A673 (cell line): ENCODE data around the gene ZNF160. TPM values are rescaled to one million over a fixed set of nuclear protein-coding genes. Genes with fewer than 3 reads are reported as not detected.
A peak's percentile ranks its signal among the peaks of the same experiment; 100 is the strongest.

Source experiments
- BruUV-seq: library from RNA; stranded (reverse); fragments of 400-500 nt; replicated peaks from 2 replicates; lab custom pipeline; 2021; lab: Mats Ljungman, UMichigan
- CTCF ChIA-PET: fragments of 300-600 bp; sonication (Branson Sonifier 250); formaldehyde crosslinking; loops from one replicate; lab custom pipeline; 2022; ENCODE audit warnings: antibody characterized with exemption; lab: Charles Lee
- POLR2A ChIA-PET: fragments of 300-600 bp; sonication (Branson Sonifier 250); formaldehyde crosslinking; loops from one replicate; lab custom pipeline; 2022; ENCODE audit warnings: antibody characterized with exemption; ENCODE audit not compliant: low non-redundant PET; lab: Charles Lee
- DNase-seq: peaks from one replicate; pipeline ENCODE4 v3.0.0-alpha.2; 2015; ENCODE audit warnings: low spot score
- H3K27ac ChIP-seq: fragments of 200-600 bp; sonication (generic); 2 replicates; pipeline ENCODE4 v1.5.1; 2016; ENCODE audit warnings: mixed run types, low read depth, mild to moderate bottlenecking, mixed read lengths, antibody characterized with exemption, low read length; ENCODE audit not compliant: poor library complexity, severe bottlenecking
- H3K27me3 ChIP-seq: fragments of 200-600 bp; sonication (generic); replicated peaks from 2 replicates; pipeline ENCODE4 v1.6.1; 2017; ENCODE audit warnings: mixed run types, low read depth, mild to moderate bottlenecking, mixed read lengths, antibody characterized with exemption, low read length; ENCODE audit not compliant: insufficient read depth, poor library complexity
- H3K36me3 ChIP-seq: fragments of 200-600 bp; sonication (generic); 2 replicates; pipeline ENCODE4 v1.6.1; 2016; ENCODE audit warnings: mixed run types, mild to moderate bottlenecking, mixed read lengths, antibody characterized with exemption, low read length; ENCODE audit not compliant: insufficient read depth, poor library complexity, severe bottlenecking
- H3K4me1 ChIP-seq: fragments of 200-600 bp; sonication (generic); 2 replicates; pipeline ENCODE4 v1.6.1; 2017; ENCODE audit warnings: mixed run types, mild to moderate bottlenecking, mixed read lengths, antibody characterized with exemption, low read length; ENCODE audit not compliant: insufficient read depth, poor library complexity, severe bottlenecking
- H3K4me3 ChIP-seq: fragments of 200-600 bp; sonication (generic); 2 replicates; pipeline ENCODE4 v1.5.1; 2016; ENCODE audit warnings: low read depth, mixed run types, mild to moderate bottlenecking, mixed read lengths, low read length; ENCODE audit not compliant: poor library complexity, severe bottlenecking
- H3K9me3 ChIP-seq: fragments of 200-600 bp; sonication (generic); 2 replicates; pipeline ENCODE4 v1.6.1; 2016; ENCODE audit warnings: mixed run types, low read depth, mild to moderate bottlenecking, mixed read lengths, antibody characterized with exemption, low read length; ENCODE audit not compliant: poor library complexity, severe bottlenecking
- EZH2 ChIP-seq: fragments of 200-600 bp; sonication (generic); IDR thresholded peaks from 2 replicates; pipeline ENCODE4 v1.6.1; 2017; ENCODE audit warnings: borderline replicate concordance, low read depth, mild to moderate bottlenecking, mixed read lengths, antibody characterized with exemption, low read length; ENCODE audit not compliant: poor library complexity, severe bottlenecking
- intact Hi-C: fragments of 100-400 bp; cut with micrococcal nuclease; formaldehyde crosslinking; loops from one replicate; pipeline ENCODE4 v1.10.0; 2022; ENCODE audit not compliant: unreplicated experiment
- total RNA-seq: library from RNA; stranded (reverse); gene quantifications from 2 replicates; pipeline ENCODE4 v1.2.3, GENCODE V29; 2021
- TF ChIP-seq, protein P1 (sequence below): fragments of 300-800, 200-600 bp; sonication (generic); conservative IDR thresholded peaks from 2 replicates; pipeline ENCODE4 v1.5.1; 2017; ENCODE audit warnings: low read depth, mild to moderate bottlenecking, antibody characterized with exemption, low read length, moderate library complexity, mixed read lengths

The ZNF160 gene
- total RNA-seq, 1 experiment from 2014 or later = 17.4 TPM

DNA sequence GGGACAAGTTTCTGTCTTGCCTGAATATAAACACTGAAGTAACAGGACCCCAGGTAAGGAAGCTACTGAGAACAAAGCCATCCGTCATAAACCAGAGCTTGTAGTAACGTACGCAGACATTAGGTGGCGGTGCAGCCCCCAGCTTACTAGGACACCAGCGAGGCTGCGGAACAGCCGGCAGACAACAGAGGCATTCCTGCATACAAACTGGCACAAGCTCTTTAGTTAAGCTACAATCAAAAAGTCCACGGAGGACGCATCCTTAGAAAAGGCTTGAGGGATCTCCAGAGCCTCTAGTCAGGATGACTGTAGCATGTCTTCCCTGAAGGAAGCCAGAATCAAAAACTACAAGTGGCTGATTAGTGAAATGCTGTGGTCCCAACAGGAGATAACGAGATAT is 26.2 kb downstream of the ZNF160 start:
- Histone ChIP-seq H3K4me3 (no peak overlapping the region), H3K9me3 (peaks cover 19% of the 10 kb centered on the region), H3K4me1 (no peaks in the 10 kb centered on the region), H3K27ac (no peak overlapping the region), H3K27me3 (no peaks in the 10 kb centered on the region), H3K36me3 (peaks cover 36% of the 10 kb centered on the region)
- intact Hi-C loops = no loop called here
- ChIA-PET POLR2A (no interaction called here), CTCF (no interaction called here)
- TF ChIP-seq, protein P1, sequence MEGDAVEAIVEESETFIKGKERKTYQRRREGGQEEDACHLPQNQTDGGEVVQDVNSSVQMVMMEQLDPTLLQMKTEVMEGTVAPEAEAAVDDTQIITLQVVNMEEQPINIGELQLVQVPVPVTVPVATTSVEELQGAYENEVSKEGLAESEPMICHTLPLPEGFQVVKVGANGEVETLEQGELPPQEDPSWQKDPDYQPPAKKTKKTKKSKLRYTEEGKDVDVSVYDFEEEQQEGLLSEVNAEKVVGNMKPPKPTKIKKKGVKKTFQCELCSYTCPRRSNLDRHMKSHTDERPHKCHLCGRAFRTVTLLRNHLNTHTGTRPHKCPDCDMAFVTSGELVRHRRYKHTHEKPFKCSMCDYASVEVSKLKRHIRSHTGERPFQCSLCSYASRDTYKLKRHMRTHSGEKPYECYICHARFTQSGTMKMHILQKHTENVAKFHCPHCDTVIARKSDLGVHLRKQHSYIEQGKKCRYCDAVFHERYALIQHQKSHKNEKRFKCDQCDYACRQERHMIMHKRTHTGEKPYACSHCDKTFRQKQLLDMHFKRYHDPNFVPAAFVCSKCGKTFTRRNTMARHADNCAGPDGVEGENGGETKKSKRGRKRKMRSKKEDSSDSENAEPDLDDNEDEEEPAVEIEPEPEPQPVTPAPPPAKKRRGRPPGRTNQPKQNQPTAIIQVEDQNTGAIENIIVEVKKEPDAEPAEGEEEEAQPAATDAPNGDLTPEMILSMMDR = peak; percentile 53
- no peak for TF ChIP-seq EZH2
- peak; percentile 41 for DNase-seq
- BruUV-seq = no TSS peak

GRCh38 chr19:53068834-53069233 is 34.4 kb downstream of the ZNF160 start:
- no peak for TF ChIP-seq EZH2
- TF ChIP-seq, protein P1 = no peak
- peaks cover 63% of the 10 kb centered on the region for H3K36me3 ChIP-seq
- no peak overlapping the region for H3K27ac ChIP-seq
- H3K4me1 ChIP-seq = no peaks in the 10 kb centered on the region
- ChIA-PET CTCF (no interaction called here), POLR2A (no interaction called here)
- H3K9me3 ChIP-seq = peaks cover 66% of the 10 kb centered on the region
- H3K4me3 ChIP-seq = no peak overlapping the region
- no peaks in the 10 kb centered on the region for H3K27me3 ChIP-seq
- intact Hi-C loops = no loop called here
- no TSS peak for BruUV-seq
- DNase-seq = no peak

DNA sequence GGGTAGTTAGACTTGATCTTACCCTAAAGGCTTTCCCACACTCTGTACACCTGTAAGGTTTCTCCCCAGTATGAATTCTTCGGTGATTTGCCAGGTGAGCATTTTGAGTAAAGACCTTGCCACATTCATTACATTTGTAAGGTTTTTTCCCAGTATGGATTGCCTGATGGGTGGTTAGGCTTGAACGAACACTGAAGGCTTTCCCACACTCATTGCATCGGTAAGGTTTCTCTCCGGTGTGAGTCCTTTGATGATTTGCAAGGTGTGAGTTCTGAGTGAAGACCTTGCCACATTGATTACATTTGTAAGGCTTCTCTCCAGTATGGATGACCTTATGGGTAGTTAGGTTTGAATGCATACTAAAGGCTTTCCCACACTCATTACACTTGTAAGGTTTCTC is 35.0 kb downstream of the ZNF160 start:
- BruUV-seq = no TSS peak
- Histone ChIP-seq H3K9me3 (peaks cover 69% of the 10 kb centered on the region), H3K36me3 (peaks cover 57% of the 10 kb centered on the region), H3K4me3 (no peak overlapping the region), H3K27me3 (no peaks in the 10 kb centered on the region), H3K4me1 (no peaks in the 10 kb centered on the region), H3K27ac (no peak overlapping the region)
- ChIA-PET CTCF (no interaction called here), POLR2A (no interaction called here)
- DNase-seq = no peak
- TF ChIP-seq, protein P1 = no peak
- TF ChIP-seq EZH2 = no peak
- intact Hi-C loops = no loop called here
